Measurements from ENCODE around the gene TCF12. TPM values are rescaled to one million over a fixed set of nuclear protein-coding genes. Genes with fewer than 3 reads are reported as not detected.
A peak's percentile ranks its signal among the peaks of the same experiment; 100 is the strongest.

TCF12 gene
- total RNA-seq, 1 donor from 2014 or later, result 33.2 TPM

DNA sequence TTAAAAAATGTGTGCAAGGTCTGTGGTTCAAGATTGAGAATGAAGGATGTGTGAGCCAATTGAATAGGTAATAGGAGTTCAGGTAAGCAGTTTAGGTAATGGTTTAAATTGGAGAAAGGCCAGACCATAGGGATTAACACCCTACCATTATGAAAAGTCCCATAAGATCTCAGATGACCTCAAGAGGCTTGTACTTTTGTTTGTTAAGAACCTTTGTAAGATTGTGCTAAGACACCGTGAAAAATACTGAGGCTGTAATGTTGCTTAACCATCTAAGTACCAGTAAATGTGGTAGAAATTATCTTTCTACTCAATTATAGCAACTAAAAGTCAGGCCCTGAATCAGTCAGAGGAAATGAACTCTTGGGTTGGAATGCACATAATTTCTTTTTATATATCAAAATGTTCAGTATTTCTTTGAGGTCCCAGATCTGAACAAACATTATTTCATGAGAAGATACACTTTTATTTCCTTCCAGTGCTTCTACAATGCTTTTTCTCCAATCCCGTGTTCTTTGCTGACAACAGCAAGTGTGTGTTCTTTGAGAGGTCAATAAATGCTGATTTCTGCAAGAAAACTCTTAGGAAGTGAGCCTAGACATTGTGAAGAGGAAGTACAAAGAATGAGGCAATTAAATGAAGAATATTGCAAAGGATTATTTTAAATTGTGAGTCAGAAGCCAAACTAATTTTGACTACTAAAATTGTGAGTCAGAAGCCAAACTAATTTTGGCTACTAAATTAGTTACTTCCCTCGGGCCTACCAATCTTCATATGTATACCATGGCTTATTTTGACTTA is 66.4 kb downstream of the TCF12 start:
- FAIRE-seq, result no peak
- H3K36me3 ChIP-seq (ENCODE audit: control insufficient read depth, insufficient read depth, low read length), result no peaks in the 10 kb centered on the region

GRCh38 chr15:56985856-56986255 is 67.4 kb downstream of the TCF12 start:
- TF ChIP-seq, protein P1, sequence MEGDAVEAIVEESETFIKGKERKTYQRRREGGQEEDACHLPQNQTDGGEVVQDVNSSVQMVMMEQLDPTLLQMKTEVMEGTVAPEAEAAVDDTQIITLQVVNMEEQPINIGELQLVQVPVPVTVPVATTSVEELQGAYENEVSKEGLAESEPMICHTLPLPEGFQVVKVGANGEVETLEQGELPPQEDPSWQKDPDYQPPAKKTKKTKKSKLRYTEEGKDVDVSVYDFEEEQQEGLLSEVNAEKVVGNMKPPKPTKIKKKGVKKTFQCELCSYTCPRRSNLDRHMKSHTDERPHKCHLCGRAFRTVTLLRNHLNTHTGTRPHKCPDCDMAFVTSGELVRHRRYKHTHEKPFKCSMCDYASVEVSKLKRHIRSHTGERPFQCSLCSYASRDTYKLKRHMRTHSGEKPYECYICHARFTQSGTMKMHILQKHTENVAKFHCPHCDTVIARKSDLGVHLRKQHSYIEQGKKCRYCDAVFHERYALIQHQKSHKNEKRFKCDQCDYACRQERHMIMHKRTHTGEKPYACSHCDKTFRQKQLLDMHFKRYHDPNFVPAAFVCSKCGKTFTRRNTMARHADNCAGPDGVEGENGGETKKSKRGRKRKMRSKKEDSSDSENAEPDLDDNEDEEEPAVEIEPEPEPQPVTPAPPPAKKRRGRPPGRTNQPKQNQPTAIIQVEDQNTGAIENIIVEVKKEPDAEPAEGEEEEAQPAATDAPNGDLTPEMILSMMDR (IDR thresholded peaks at IDR 0.05; ENCODE audit: insufficient read depth, low read length, severe bottlenecking), result no peak
- FAIRE-seq, result no peak
- Histone ChIP-seq H3K27me3 (ENCODE audit: control insufficient read depth, insufficient read depth, low read length) (no peaks in the 10 kb centered on the region), H3K4me3 (ENCODE audit: low read depth, low read length) (no peak overlapping the region), H3K36me3 (ENCODE audit: control insufficient read depth, insufficient read depth, low read length) (no peaks in the 10 kb centered on the region)
- no peak for DNase-seq (ENCODE audit: low read depth)

More for the DNA sequence above, 66.4 kb downstream of the TCF12 start:
- Histone ChIP-seq H3K27me3 (ENCODE audit: control insufficient read depth, insufficient read depth, low read length) (no peaks in the 10 kb centered on the region), H3K4me3 (ENCODE audit: low read depth, low read length) (no peak overlapping the region)
- TF ChIP-seq, protein P1 (IDR thresholded peaks at IDR 0.05; ENCODE audit: insufficient read depth, low read length, severe bottlenecking), result no peak
- peak; percentile 35 for DNase-seq (ENCODE audit: low read depth)

DNA sequence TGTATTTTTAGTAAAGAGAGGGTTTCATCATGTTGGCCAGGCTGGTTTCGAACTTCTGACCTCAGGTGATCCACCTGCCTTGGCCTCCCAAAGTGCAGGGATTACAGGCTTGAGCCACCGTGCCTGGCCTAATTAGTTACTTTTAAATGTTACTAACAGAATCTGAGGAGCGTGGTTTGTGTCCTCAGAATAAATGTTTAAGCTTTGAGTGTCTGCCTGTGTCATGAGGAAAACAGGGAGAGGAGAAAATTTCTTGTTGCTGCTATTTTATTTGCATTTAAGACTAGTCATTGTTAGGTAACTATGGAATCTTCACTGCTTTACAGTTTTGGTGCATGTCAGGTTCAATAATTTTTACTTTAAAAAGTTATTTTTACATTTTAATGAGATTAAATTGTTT is 68.8 kb downstream of the TCF12 start:
- H3K4me3 ChIP-seq (ENCODE audit: low read depth, low read length), result no peak overlapping the region
- TF ChIP-seq, protein P1 (IDR thresholded peaks at IDR 0.05; ENCODE audit: insufficient read depth, low read length, severe bottlenecking), result no peak
- no peaks in the 10 kb centered on the region for H3K27me3 ChIP-seq (ENCODE audit: control insufficient read depth, insufficient read depth, low read length)
- DNase-seq (ENCODE audit: low read depth), result no peak
- FAIRE-seq, result no peak
- no peaks in the 10 kb centered on the region for H3K36me3 ChIP-seq (ENCODE audit: control insufficient read depth, insufficient read depth, low read length)

DNA sequence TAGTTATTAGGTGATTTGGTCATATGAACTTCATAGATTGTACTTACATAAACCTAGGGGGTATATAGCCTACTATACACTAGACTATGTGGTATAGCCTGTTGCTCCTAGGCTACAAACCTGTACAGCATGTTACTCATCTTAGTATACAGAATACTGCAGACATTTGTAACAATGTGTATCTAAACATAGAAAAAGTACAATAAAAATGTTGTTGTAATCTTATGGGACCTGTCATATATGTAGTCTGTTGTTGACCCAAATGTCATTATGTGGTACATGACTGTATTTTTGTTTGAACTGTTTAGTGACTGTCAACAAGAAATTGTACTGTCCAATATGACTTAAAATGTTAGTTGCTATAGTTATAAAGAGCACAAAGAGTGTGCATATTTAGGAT is 69.8 kb downstream of the TCF12 start:
- TF ChIP-seq, protein P1 (IDR thresholded peaks at IDR 0.05; ENCODE audit: insufficient read depth, low read length, severe bottlenecking), result no peak
- no peaks in the 10 kb centered on the region for H3K27me3 ChIP-seq (ENCODE audit: control insufficient read depth, insufficient read depth, low read length)
- H3K4me3 ChIP-seq (ENCODE audit: low read depth, low read length), result no peak overlapping the region
- FAIRE-seq, result no peak
- H3K36me3 ChIP-seq (ENCODE audit: control insufficient read depth, insufficient read depth, low read length), result peaks cover 2% of the 10 kb centered on the region
- peak; percentile 24 for DNase-seq (ENCODE audit: low read depth)

DNA sequence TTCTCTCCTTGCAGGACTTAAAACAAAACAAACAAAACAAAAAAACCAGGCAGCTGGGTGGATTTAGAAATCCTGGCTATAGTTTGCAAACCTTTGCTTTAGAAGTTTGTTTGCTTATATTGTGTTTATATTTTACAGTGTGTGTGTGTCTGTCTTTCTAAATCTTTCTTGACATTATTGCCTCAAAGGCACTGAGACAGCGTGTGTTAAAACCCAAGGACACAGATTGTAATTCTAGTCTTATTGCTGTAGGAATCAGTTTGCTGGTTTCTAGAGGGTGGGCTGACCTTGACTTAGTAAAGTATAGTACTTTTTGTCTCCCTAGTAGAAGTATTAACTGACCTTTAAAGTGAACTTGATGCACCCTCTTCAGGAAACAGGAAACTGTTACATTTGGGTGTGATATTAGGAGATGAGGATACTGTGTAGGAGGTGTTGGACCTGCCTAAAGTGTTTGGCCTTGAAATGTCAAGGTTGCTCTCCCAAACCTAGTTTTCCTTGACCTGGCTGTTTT is 71.0 kb downstream of the TCF12 start:
- Histone ChIP-seq H3K4me3 (ENCODE audit: low read depth, low read length) (no peak overlapping the region), H3K27me3 (ENCODE audit: control insufficient read depth, insufficient read depth, low read length) (no peaks in the 10 kb centered on the region), H3K36me3 (ENCODE audit: control insufficient read depth, insufficient read depth, low read length) (peaks cover 2% of the 10 kb centered on the region)
- DNase-seq (ENCODE audit: low read depth), result no peak
- TF ChIP-seq, protein P1 (IDR thresholded peaks at IDR 0.05; ENCODE audit: insufficient read depth, low read length, severe bottlenecking), result no peak
- no peak for FAIRE-seq

Data from bronchial epithelial cell (primary cell).